Fibroblast of the aortic adventitia (primary cell): ENCODE data around the gene LRRC70. TPM values are rescaled to one million over a fixed set of nuclear protein-coding genes. Genes with fewer than 3 reads are reported as not detected.
"Not testable (repeated sequence)": the region's sequence is repeated elsewhere in the genome, so short reads cannot be mapped to it uniquely, and the experiment has no call there.

ENCODE experiments used
- DNase-seq: peaks from one replicate; pipeline ENCODE4 v3.0.0-alpha.2; 2010; ENCODE audit warnings: low read depth
- H3K4me3 ChIP-seq: 2 replicates; pipeline ENCODE4 v1.5.1; 2011; ENCODE audit warnings: low read depth, mild to moderate bottlenecking, control low read depth, low read length, moderate library complexity
- total RNA-seq: library from RNA; depleted of rRNA; stranded (reverse); fragments of >200 nt; gene quantifications from 2 replicates; pipeline ENCODE4 v1.2.3, GENCODE V29; 2012; ENCODE audit warnings: low replicate concordance
- TF ChIP-seq, protein P1 (sequence below): IDR thresholded peaks from 2 replicates; pipeline ENCODE4 v1.5.1; 2011; ENCODE audit warnings: mild to moderate bottlenecking, low read length, control low read depth, inconsistent platforms; ENCODE audit not compliant: insufficient read depth

LRRC70 gene
- total RNA-seq, 1 donor, result 1.6 TPM

DNA sequence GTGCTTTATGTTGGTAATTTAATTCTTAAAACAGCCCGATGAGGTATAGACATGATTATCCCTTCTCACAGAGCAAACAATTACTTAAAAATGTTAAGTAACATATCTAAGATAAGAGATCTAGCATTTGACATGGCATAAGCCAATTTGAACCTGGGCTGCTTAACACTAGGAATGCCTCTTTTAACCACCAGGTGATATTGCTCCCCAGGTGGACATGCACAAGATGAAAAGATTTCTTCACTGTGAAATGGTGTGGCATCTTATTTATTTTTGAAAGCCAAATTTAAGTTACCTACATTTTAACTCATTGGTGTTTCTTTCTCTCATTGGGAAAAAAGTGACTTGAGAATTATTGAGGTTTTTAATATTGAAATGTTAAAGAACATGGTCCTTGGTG, 15.8 kb upstream of the LRRC70 start:
- H3K4me3 ChIP-seq, result no peak overlapping the region
- TF ChIP-seq, protein P1, sequence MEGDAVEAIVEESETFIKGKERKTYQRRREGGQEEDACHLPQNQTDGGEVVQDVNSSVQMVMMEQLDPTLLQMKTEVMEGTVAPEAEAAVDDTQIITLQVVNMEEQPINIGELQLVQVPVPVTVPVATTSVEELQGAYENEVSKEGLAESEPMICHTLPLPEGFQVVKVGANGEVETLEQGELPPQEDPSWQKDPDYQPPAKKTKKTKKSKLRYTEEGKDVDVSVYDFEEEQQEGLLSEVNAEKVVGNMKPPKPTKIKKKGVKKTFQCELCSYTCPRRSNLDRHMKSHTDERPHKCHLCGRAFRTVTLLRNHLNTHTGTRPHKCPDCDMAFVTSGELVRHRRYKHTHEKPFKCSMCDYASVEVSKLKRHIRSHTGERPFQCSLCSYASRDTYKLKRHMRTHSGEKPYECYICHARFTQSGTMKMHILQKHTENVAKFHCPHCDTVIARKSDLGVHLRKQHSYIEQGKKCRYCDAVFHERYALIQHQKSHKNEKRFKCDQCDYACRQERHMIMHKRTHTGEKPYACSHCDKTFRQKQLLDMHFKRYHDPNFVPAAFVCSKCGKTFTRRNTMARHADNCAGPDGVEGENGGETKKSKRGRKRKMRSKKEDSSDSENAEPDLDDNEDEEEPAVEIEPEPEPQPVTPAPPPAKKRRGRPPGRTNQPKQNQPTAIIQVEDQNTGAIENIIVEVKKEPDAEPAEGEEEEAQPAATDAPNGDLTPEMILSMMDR, result no peak
- DNase-seq, result no peak

GRCh38 chr5:62564101-62564500, 14.5 kb upstream of the LRRC70 start:
- no peak for DNase-seq
- H3K4me3 ChIP-seq, result no peak overlapping the region
- TF ChIP-seq, protein P1, result no peak

- H3K4me3 ChIP-seq, DNase-seq: not testable (repeated sequence)
Measured at GRCh38 chr5:62565740-62566139, 12.9 kb upstream of the LRRC70 start.

DNA sequence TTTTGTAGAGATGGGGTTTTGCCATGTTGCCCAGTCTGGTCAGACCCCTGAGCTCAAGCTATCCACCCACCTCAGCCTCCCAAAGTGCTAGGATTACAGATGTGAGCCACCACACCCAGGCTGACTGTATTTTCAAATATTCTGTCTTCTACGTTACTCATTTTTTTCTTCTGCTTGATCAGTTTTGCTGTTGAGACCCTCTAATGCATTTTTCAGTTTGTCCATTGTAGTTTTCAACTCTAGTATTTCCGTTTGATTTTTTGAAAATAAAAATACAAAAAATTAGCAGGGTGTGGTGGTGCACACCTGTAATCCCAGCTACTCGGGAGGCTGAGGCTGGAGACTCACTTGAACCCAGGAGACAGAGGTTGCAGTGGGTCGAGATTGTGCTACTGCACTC, 10.5 kb upstream of the LRRC70 start:
- TF ChIP-seq, protein P1, result no peak
- no peak for DNase-seq
- H3K4me3 ChIP-seq, result no peak overlapping the region

- no peak overlapping the region for H3K4me3 ChIP-seq
- DNase-seq, result no peak
- TF ChIP-seq, protein P1, result no peak
Measured at GRCh38 chr5:62568800-62569432, 9.7 kb upstream of the LRRC70 start.

- DNase-seq, result peak; percentile 39
- TF ChIP-seq, protein P1, result no peak
Measured at GRCh38 chr5:62569470-62569869, 9.1 kb upstream of the LRRC70 start.

GRCh38 chr5:62572918-62573514, 5.6 kb upstream of the LRRC70 start:
- DNase-seq, result no peak
- H3K4me3 ChIP-seq, result no peak overlapping the region
- TF ChIP-seq, protein P1, result no peak

More at GRCh38 chr5:62569470-62569869, 9.1 kb upstream of the LRRC70 start:
- H3K4me3 ChIP-seq, result no peak overlapping the region
